Fibroblast of skin of right biceps (primary cell): ENCODE data around the gene TMC6.
"Not testable (repeated sequence)": the region's sequence is repeated elsewhere in the genome, so short reads cannot be mapped to it uniquely, and the experiment has no call there.

Experiments used
- DNase-seq: peaks from one replicate; pipeline ENCODE4 v3.0.0-alpha.2; 2013

Gene TMC6

DNA sequence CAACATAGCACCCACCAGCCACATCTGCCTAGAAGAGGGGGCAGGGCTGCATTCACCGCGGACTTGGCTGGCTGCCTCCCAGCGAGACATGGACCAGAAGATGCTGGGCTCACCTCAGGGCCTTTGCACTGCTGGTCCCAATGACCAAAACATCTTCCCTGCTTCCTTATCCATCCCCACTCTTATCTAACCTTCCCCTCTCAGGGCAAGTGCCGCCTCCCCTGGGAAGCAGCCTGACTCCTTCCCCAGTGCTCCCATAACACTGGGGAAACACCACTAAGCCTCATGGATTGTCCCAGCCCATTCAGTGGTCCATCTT lies 5.7 kb downstream of the TMC6 start:
- no peak for DNase-seq

DNA sequence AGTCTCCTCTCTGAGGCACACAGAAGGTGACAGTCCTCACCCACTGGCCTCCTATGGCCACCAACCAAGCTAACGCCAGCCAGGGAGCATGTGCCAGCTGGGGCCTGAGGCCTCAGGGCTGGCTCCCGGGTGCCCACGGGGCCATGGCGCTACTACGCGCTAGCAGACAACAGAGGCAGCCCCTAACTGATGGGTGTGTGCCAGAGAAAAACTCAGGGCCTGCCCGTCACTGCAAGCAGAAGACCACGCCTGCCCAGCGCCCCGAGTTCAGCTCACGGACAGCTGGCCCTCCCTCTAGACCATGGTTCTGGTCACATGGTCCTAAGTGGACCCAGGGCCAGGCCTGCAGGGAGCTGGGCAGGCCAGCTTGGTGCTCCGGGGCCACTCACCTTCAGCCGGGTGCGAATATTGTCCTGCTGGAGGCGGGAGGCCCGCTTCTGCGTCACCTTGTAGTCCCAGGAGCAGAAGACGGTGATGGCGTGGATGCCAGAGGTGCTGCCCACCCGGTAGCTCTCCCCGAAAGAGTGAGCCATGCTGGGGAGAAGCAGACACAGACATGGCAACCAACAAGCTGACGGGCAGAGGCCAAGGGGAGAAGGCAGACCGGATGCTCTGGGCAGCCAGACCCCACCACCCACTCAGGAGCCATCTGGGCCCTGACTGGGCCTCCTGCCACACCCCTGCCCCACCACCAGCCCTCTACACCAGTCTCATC lies 6.2 kb downstream of the TMC6 start:
- no peak for DNase-seq

DNA sequence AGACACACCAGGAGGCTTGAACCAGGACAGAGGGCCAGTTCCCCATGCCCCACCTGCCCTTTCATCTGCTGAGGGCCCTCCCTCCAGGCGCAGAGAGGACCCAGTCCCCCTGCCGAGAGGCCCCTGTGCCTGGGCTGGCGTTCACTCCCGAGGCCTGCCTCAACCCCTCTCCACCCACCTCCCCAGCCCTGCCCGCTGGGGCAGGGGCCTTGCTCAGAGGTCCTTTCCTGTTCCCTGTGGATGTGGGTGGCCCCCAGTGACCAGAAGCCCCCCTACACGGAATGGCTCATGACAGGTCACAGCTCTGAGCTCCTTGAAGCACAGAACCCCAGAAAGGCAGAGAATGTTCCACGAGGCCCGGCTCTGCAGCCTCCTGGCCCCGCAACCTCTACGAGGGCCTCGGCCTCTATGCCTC lies 6.7 kb downstream of the TMC6 start:
- no peak for DNase-seq

DNA sequence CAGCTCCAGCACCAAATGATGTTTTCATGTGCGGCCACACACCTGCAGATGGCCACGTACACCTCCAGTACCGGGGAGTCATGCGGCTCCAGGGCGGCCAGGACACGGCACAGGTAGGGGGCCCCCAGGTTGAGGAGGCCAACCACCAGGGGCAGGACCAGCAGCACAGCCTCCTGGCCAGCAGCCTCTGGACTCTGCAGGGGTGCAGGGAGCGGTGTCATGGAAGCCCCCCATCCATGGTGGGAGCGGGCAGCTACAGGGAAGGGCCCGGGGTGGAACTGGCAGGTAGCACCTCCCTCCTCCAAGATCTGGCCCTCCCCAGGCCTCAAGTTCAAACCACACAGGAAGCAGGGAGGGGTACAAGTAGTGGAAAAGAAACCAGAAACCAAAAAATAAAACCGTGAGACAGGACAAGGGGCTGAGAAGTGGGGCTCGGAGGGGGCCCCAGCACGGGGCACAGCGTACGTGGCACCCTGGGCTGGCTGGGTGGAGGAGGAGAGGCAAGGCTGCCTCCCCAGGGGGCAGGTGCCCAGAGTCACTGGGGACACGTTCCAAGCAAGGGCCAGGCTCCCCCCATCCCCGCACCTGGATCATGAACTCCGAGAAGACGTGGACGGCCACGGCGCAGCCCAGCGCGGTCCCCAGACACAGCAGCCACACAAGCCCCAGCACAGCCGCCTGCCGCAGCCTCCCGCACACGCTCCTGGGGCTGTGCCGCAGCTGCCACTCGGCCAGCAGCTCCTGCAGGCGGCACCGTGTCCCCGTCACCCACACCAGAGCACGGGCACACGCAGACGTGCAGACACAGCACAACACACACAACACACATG lies 7.4 kb downstream of the TMC6 start:
- DNase-seq = no peak

DNA sequence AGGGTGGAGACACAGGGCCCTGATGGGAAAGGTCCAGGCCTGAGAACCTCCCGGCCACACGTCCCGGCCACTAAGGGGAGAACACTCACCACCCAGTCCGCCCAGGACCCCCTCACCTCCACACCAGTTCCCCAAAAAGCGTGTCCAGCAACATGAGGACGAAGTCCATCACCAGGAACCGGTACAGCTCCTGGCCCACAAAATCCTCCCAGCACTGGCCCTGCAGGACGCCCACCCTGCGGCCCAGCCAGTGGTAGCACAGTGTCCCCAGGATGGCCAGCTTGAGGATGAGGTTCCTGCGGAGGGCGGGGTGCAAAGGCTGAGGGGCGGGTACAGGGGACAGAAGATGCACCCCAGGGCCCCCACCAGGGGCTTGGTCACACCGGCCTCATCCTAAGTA lies 8.0 kb downstream of the TMC6 start:
- no peak for DNase-seq

DNA sequence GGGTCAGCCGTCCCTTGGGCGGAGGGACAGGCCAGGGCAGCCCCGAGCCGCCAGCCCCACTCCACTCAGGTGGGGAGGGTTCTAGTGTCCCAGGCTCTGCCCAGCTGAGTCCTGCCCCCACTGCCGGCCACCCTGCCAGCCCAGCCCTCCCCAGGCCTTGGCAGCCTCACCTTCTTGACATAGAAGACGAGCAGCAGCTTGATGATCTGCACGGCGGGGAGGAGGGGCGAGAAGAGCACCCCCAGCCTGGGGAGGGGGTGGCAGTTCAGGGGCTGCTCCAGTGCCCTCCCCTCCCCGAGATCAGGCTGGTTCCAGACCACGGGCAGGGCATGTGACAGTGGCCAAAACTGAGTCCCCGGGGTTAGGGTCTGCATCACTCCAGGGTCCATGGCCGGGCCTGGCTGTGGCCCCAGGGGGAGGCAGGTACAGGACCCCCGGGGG lies 9.7 kb downstream of the TMC6 start:
- no peak for DNase-seq

DNA sequence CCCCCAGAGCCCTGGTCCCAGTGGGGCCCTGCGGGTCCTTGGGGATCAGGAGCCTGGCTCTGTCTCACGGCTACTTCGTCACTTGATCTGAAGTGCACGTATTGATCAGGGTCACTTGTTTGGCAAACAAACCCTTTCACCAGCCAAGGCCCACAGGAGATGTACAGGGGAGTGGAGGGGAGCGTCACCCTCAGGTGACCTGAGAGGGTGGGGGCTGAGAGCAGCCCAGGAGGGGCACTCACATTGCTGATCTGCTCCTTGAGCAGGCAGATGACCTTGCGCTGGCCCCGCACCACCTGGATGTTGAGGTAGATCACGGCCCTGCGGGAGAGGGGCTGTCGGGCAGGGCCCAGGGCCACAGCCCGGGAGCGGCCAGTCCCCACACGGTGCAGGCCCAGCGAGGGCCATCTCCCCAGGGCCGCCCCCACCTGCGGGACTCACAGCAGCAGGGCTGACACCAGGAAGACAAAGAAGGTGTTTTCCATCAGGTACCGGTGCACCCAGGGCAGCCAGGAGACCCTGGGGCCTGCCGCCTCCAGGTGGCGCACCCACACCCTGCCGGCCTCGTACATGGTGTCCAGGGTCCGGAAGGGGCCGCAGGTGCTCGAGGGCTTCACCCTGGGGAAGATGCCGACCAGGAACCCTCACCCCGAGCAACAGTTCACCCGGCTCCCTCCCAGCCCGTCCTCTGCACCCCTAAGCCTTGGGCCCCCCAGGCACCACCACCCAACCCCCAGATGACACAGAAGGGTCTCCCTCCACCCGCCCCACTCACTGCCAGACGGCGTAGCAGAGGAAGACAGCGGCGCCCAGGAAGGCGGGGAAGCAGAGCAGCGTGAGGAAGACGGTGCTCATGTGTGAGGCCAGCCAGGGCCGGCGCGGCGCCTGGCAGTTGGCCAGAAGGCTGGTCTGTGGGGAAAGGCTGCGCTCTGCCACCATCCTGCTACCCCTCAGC lies 11.3 kb downstream of the TMC6 start:
- no peak for DNase-seq

DNA sequence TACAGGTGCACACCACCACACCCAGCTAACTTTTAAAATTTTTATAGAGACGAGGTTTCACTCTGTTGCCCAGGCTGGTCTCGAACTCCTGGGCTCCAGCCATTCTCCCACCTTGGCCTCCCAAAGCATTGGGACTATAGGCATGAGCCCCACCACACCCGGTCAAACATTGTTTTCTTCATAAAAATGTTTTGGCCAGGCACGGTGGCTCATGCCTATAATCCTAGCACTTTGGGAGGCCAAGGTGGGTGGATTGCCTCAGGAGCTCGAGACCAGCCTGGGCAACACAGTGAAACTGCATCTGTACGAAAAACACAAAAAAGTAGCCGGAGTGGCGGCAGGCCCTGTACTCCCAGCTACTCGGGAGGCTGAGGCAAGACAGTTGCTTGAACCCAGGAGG lies 12.1 kb downstream of the TMC6 start:
- DNase-seq = no peak

DNA sequence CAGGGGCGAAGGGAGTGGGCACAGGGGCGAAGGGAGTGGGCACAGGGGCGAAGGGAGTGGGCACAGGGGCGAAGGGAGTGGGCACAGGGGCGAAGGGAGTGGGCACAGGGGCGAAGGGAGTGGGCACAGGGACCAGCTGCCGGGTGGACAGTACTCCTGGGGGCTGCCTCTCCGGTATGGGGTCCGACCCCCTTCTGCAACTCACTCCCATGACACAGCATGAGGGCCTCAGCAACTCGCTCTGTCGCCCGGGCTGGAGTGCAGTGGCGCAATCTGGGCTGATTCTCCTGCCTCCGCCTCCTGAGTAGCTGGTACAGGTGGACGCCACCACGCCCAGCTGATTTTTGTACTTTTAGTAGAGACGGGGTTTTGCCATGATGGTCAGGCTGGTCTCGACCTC lies 12.8 kb downstream of the TMC6 start:
- not testable (repeated sequence) for DNase-seq

DNA sequence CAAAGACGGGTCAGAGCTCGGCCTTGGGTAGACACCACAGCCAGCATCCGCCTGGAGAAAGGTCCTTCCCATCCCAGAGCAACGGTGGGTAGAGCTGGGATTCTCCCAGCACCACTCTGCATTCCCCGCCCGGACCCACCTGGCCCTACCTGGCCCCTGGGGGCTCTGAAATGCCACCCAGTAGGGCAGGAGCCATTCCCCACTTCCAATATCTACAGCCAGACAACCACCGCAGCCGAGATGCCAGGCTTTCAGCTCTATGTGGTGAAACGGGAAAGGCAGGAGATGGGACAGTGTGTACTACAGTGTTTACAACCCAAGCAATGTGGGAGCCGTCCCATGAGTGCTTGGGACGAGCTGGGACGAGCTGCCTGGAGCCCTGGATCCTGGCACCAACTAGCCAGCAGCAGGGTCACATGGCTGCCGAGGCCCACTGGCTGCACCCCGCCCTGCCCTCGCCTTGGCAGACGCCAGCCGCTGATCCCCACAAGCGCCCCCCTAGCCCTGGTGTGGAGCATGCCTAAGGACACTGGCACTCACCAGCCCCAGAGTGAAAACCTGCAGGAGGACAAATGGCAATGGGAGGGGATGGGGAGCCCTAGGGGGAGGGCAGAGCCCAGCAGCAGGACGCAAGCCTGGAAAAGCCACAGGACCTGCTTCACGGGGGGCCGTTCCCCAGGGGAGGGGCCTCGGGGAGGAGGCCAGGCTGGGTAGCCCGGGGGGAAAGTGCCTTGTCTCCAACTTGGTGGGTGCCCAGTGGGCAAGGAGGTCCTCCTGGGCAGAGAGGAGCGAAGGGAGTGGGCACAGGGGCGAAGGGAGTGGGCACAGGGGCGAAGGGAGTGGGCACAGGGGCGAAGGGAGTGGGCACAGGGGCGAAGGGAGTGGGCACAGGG lies 13.5 kb downstream of the TMC6 start:
- DNase-seq = no peak

DNA sequence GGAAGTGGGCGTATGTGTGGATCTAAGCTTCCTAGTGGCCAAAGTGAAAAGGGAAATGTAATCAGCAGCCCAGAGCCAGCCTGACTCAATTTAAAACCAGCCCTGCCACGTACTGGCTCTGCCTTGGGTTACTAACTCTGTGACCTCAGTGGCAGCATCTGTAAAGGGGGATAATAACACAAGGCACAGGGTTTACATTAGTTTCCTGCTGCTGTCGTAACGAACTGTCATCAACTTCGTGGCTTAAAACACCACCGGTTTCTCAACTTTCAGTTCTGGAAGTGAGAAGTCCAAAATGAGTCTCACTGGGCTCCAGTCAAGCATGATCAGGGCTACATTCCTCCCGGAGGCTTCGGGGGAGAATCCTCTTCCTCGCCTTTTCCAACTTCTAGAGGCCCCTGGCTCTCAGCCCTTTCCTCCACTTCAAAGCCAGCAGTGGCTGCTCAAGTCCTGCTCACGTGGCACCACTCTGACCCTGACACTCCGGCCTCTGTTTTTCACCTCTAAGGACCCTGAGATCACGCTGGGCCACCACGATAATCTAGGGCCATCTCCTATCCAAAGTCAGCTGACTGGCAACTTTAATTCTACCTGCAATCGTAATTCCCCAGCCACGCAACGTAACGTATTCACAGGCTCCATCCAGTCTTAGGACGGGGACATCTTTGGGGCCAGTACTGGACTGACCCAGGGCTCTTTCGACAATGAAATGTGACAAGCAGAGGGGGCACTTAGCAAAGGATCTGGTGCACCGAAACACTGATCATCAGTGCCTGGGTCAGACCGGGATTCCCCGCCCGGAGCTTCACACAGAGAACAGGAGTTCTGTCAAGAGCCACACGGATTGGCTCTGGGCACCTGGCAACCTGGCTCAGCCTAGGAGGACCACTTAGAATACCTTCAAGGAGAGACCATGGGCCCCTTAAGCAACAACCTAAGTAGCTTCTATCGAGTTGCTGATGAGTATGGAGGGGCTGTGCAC lies 14.5 kb downstream of the TMC6 start:
- DNase-seq = peak; percentile 6

DNA sequence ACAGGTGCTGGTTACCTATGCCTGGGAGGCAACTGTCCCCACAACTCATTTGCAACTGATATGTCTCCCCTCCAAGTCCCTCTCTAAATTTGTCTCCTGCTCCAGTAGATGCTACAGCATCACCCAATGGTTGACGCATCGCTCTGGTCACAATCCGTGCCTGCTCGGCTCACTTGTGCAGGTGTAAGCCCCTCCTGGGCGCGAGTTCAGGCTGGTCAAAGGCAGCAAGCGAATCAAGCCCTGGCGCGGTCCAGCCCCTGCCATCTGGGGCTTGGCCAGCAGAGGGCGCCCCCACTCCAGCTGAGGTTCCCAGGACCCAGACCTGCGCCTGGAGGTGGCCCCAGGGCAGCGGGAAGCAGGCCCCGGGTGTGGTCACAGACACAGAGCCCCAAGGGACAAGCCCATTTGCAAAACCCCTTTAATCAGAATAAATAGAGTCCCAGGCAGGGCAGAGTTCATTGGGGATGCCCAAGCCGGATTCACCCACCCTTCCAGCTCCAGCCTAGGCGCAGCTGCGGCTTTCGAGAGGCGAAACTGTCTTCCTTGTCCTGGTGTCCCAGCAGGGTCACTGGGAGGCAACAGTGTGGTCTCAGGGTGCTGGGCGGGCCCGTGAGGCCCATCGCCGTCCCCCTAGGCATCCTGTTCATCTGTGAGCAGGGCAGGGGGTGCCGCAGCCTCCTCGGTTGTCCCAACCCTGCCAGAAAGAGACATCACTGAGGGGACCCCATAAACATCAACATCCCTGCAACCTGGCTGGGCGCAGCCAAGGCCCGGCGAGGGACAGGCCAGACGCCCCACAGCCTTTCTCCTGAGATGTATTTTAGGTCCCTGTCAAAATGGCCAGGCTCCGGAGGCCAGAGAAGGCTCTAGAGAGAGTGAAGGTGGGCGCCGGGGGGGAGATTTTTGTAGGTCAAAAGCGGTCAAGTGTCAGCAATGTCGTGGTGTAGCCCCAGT lies 15.8 kb downstream of the TMC6 start:
- DNase-seq = peak; percentile 41

DNA sequence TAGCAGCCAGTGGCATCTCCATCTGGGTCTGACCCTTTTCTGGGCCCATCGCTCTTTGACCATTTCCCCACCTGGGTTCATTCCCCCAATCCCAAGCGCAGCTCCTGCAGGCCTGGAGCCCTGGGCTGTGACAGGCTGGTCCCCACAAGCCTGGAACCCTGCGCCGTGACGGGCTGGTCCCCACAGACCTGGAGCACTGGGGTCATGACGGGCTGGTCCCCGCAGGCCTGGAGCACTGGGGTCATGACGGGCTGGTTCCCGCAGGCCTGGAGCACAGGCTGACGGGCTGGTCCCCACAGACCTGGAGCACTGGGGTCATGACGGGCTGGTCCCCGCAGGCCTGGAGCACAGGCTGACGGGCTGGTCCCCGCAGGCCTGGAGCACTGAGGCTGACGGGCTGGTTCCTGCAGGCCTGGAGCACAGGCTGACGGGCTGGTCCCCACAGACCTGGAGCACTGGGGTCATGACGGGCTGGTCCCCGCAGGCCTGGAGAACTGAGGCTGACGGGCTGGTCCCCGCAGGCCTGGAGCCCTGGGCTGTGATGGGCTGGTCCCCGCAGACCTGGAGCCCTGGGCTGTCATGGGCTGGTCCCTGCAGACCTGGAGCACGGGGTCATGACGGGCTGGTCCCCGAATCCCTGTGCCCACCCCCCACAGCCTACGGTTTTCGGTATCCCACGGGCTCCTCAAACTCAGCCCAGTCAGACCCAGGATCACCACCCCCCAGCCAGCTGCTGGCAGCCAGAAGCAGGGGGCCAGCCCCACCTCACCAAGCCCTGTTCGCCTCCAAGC lies 16.6 kb downstream of the TMC6 start:
- no peak for DNase-seq

DNA sequence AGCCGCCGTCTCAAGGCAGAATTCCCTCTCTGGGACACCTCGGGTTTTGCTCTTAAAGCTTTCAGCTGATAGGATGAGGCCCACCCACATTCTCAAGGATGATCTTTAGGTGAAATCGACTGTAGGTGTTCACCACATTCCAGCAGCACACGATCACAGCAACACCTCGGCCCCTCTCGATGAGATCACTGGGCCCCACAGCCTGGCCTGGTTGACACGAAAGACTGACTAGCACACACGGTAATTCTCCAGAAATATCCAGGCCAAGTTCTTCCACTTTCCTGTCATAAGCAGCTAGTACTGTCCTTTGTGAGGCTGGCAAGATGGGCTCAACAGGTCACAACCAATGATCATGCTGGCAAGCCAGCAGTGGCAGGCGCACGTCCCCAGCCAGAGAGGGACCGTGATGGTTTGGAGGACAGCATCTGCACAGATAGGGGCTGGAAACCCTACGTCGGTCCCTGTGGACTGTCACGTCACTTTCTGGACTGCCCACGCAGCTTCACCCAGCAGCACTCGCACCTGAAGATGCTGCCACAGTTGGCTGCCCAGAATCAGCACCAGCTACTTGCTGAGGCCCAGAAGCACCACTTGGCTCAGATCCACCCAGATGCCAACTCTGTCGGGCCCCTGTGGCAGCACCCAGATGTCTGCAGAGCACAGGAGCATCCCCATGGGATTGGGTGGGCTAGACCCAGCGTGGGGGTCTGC lies 17.4 kb downstream of the TMC6 start:
- DNase-seq = no peak

DNA sequence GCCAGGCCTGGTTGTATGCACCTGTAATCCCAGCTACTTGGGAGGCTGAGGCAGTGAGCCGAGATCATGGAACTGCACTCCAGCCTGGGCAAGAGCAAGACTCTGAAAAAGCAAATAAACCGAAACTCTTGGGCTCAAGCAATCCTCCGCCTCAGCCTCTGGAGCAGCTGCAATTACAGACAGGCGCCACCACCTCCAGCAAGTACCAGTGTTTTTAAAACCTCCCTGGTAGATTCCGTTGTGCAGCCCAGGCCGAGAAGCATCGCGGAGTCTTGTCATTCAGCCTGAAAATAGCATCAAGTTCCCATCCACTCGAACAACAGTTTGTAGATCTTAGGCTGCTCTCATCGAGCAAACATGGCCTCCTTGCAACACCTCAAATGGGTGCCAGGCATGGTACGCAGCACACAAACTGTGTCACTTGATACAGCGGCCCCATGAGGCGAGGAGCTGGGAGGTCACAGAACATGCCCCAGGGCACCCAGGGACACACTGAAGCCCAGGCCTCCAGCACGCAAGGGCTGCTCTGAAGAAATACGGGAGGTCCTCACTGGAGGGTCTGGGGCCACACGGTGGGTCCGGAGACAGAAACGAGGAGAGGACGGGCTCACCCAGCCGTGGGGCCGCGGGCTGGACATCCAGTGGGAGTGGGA lies 18.1 kb downstream of the TMC6 start:
- DNase-seq = no peak

DNA sequence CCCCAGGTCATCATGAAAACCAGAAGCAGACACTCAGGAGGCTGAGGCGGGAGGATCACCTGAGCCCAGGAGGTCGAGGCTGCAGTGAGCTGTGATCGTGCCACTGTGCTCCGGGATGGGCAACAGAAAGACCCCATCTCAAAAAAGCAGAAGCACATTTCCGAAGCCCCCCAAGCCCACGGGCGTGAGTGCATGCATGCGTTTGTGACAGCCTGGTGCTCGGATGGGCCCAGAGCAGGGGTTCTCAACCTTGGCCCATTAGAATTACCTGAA lies 19.1 kb downstream of the TMC6 start:
- no peak for DNase-seq

DNA sequence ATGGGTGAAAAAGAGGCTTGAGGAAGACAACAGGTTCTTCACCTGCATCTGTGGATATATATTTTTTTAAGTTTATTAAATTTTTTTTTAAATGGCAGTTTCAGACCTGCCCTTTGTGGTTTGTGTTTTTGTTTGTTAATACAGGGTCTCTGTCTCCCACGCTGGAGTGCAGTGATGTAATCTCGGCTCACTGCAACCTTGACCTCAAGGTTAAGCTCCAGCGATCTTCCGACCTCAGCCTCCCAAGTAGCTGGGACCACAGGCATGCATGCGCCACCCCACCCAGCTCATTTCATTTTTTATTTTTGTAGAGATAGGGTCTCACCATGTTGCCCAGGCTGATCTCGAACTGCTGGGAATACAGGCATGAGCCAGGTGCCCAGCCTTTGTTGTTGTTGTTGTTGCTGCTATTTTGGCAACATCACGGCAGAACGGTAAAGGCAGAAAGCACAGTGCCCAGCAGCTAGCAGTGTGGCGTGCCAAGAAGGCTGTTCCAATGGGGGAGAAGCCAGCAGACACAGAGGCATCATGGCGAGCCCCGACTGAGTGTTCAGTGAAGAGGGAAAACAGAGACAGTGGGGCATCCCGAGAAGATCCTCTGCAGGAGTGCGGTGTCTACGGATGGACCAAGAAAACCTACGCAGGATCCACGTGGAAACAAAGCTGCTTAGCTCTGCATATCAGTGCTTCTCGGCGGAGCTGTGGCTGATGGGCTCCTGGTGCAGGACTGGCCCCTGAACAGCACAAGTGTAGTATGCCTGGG lies 19.6 kb downstream of the TMC6 start:
- DNase-seq = no peak
